HFF-Myc (cell line): ENCODE measurements around the gene SIM1.

Experiments used
- DNase-seq: peaks from one replicate; pipeline ENCODE4 v3.0.0-alpha.2; 2011; ENCODE audit warnings: low read depth; ENCODE audit errors: extremely low read depth
- H3K4me3 ChIP-seq: replicated peaks from 2 replicates; pipeline ENCODE4 v1.5.1; 2011; ENCODE audit warnings: low read depth, mild to moderate bottlenecking, control low read depth, low read length
- TF ChIP-seq, protein P1 (sequence below): IDR thresholded peaks from 2 replicates; pipeline ENCODE4 v1.5.1; 2012; ENCODE audit warnings: mild to moderate bottlenecking, low read depth, low read length, control low read depth; ENCODE audit errors: missing control alignments

The SIM1 gene

DNA sequence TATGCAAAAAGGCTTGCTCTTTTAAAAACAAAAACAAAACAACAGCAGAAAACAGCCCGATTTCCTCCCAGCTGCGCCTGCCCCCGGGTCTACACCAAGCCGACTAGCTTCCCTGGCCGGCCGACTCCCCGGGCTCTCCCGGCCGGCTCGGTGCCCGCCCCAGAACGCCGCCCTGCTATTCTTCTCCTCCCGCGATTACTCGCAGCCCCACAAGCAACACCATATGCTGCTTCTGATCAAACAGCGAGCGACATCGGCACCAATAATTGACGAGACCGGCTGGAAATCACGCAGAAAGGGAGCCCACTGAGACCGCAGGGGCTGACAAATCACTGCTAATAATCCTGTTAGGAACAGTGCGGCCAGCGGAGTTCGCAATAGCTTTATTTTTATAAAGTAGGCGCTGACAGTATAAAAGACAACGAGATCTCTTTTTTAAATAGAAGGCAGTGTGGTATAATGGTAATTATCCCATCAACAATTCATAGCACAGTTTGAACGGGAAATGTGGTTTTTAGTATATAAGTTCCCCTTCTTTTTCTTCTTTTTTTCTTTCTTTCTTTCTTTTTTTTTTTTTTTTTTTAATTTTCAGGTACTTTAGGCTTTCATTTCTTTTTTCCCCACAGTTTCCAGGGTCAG lies 3.3 kb downstream of the SIM1 start:
- TF ChIP-seq, protein P1, sequence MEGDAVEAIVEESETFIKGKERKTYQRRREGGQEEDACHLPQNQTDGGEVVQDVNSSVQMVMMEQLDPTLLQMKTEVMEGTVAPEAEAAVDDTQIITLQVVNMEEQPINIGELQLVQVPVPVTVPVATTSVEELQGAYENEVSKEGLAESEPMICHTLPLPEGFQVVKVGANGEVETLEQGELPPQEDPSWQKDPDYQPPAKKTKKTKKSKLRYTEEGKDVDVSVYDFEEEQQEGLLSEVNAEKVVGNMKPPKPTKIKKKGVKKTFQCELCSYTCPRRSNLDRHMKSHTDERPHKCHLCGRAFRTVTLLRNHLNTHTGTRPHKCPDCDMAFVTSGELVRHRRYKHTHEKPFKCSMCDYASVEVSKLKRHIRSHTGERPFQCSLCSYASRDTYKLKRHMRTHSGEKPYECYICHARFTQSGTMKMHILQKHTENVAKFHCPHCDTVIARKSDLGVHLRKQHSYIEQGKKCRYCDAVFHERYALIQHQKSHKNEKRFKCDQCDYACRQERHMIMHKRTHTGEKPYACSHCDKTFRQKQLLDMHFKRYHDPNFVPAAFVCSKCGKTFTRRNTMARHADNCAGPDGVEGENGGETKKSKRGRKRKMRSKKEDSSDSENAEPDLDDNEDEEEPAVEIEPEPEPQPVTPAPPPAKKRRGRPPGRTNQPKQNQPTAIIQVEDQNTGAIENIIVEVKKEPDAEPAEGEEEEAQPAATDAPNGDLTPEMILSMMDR: no peak
- no peak for DNase-seq
- H3K4me3 ChIP-seq: peak overlapping the region; percentile 89

DNA sequence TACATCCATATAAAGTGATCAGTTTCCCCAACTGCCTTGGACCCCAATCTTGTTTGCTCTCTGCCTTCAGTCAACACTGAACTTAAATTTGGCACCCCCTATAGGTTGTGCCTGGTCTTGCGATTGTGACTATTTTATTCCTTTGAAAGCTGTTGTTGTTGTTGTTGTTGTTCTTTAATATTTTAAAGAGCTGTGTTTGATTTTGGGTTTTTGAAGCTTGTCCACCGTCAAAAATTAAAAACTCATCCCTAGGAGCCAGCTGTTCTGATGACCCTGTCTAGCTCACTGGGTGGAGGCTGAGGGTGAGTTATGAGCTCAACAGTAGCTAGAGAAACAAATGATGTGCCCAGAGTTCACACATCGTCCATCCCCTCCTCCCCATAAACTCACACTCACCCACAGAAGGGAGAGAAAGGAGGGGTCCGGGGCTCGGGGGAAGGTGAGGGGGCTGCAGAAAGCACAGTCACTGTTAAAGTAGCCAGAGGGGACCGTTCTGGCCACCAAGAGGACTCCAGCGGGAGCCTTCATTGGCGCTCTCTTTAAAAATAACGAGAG lies 4.0 kb downstream of the SIM1 start:
- peak overlapping the region; percentile 89 for H3K4me3 ChIP-seq
- no peak for DNase-seq
- TF ChIP-seq, protein P1: peak; percentile 78

DNA sequence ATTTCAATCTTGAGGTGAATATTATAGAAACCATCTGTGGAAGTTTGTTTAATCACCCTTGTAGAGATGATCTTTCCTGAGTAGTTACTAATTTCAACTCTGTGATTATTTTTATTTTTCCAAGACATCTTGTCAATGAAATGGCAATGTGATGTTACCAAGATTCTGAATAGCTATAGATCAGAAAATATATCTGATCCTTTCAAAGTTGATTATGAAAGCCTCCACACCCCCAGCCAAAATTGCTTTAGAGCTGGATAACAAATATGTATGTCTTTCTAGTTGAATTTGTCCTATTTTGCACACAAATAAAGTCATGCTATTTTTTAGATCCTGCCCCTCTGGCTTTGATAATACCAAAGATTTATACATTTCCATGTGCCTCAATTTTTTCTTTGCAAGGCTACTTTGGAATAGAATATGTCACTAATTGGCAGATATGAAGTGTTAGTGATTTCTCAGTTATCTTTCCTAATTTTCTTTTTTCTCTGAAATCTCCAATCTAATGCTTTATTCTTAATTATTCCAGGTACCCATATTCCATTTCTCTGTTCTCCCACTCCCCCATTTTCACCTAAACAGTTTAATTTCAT lies 5.0 kb downstream of the SIM1 start:
- peak overlapping the region; percentile 89 for H3K4me3 ChIP-seq
- no peak for DNase-seq
- TF ChIP-seq, protein P1: no peak

DNA sequence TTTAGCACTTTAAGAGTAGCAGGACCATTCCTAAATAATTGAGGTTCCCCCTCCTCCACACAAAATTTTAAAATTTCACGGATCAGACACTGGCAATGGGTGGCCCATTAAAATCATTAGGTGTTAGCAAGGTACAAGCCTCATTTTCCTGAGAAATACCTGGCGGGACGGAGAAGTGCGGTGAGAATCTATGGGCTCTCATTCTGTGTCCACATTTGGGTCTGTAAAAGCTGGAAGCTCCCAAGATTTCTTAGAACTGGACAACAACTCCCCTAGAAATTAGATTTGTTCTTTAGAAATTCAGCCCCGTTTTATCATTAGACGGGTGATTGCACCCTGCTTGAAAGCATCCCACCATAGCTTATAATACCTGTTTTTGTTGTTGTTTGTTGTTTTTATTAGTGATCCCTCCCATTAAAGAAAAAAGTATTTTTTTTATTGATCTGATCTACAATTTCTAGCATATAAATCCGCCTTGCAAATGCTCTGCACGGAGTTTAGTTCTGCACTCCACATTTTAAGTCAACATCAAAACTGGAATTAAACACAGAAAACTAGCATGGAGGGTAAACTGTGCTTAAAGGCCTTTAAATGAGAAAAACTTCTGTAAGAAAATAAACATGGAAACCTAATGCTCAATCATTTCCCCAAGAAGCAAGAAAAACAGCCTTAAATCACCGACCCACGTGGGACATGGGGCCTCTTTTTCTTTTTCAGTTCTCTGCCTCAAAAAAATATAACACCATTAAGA lies 5.7 kb downstream of the SIM1 start:
- DNase-seq: no peak
- peak overlapping the region; percentile 89 for H3K4me3 ChIP-seq
- TF ChIP-seq, protein P1: no peak

DNA sequence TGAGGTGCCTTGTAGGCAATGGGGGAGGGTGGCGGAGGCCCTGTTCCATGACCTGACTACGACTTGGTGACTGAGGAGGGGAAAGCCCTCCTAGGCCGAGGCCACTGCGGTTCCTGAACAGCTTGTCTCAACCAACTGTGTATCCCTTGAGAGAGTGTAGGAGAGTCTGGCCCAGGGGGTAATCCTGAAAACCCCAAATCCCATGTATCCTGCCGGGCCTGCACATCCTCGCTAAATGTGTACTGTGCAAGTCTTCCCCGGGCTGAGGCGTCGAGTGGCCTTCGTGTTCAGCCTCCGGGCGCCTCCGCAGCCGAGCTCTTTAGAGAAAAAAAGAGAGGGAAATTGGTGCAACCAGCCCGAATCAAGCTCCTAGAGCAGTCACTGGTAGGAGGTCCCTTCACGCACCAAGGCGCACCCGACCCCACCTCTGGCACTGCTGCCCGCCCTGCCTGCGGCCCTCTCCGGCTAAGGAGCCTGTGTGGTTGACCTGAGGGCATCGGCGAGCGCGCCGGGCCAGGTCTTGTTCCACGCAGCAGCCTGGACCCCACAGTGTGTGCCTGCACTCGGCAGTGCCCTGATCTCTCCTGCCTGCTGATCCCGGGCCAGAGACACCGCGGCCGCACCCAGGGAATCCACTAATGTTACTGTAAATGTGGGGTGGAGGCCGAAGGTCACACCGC lies 7.3 kb downstream of the SIM1 start:
- DNase-seq: no peak
- H3K4me3 ChIP-seq: peak overlapping the region; percentile 89
- TF ChIP-seq, protein P1: no peak

DNA sequence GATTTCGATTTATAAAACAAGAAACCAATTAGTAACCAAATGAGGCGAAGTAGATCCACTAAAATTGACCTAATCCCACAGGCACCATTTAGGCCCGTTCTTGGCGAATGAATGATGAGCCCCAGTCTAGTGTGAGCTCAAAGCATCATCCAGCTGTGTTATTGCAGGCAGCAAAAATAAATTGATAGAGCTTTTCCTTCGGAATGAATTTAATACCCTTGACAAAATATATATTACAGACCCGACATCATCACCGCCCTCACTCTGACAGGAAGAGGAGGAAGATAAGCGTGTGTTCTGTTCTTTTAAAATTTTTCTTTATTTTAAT lies 7.8 kb downstream of the SIM1 start:
- DNase-seq: no peak
- peak overlapping the region; percentile 89 for H3K4me3 ChIP-seq
- TF ChIP-seq, protein P1: no peak
